RWPE2 (cell line): ENCODE measurements around the gene PEAR1.

ENCODE experiments used
- ATAC-seq: fragments of 200-7000 bp; cut with Tn5 transposase; 3 replicates; pipeline ENCODE4 v1.9.1; 2021; ENCODE audit warnings: low read depth
- DNase-seq: peaks from one replicate; pipeline ENCODE4 v3.0.0-alpha.2; 2020; ENCODE audit warnings: low spot score
- H3K27ac ChIP-seq: fragments of 450-650 bp; 2 replicates; pipeline ENCODE4 v1.5.1; 2017; ENCODE audit warnings: mild to moderate bottlenecking; ENCODE audit not compliant: poor library complexity, severe bottlenecking
- H3K27me3 ChIP-seq: fragments of 250-450 bp; sonication (Bioruptor Pico); 2 replicates; pipeline ENCODE4 v1.5.1; 2021; ENCODE audit warnings: mild to moderate bottlenecking, moderate library complexity; ENCODE audit not compliant: insufficient read depth, poor library complexity, severe bottlenecking
- H3K36me3 ChIP-seq: fragments of 250-450 bp; sonication (Bioruptor Pico); 2 replicates; pipeline ENCODE4 v1.5.1; 2020; ENCODE audit warnings: low read depth, mild to moderate bottlenecking, moderate library complexity
- H3K4me1 ChIP-seq: fragments of 250-450 bp; sonication (Bioruptor Pico); 2 replicates; pipeline ENCODE4 v1.5.1; 2021; ENCODE audit warnings: mild to moderate bottlenecking, moderate library complexity; ENCODE audit not compliant: insufficient read depth, poor library complexity, severe bottlenecking
- H3K4me3 ChIP-seq: fragments of 250-450 bp; sonication (Bioruptor Pico); 2 replicates; pipeline ENCODE4 v1.5.1; 2021; ENCODE audit warnings: mild to moderate bottlenecking, moderate library complexity; ENCODE audit not compliant: severe bottlenecking
- H3K9me3 ChIP-seq: fragments of 250-450 bp; sonication (Bioruptor Pico); 2 replicates; pipeline ENCODE4 v1.5.1; 2021; ENCODE audit warnings: mild to moderate bottlenecking, moderate library complexity; ENCODE audit not compliant: severe bottlenecking
- TF ChIP-seq, protein P1 (sequence below): fragments of 450-650 bp; IDR thresholded peaks from one replicate; pipeline ENCODE4 v1.5.1; 2017; ENCODE audit warnings: mild to moderate bottlenecking, moderate library complexity; ENCODE audit not compliant: poor library complexity, severe bottlenecking

PEAR1 gene

DNA sequence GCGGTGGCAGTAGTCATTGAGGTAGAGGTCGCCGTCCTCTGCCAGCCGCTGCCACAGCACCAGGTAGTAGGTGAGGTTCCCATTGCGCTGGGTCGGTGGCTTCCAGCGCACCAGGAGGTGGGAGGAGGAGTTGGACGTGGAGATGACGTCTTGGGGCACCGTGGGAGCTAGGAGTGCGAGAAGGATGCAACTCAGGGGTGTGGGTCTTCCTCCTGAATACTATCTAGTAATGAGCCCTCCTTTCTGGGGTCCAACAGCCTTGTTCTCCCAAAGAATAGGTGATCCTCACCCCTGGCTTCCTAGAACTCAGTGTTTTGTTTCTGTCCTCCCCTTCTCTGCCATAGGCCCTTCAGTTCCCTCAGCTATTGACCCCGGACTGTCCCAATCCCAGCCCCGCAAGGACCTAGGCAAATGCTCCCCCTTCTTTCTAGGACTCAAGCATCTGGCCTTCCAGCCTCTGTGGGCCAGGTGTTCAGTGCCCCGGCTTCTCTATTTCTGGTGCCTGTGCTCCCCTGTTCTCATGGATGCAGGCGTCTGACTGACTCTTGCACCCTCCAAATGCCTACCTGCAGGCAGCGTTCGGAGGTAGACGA lies 47.5 kb upstream of the PEAR1 start:
- TF ChIP-seq, protein P1, sequence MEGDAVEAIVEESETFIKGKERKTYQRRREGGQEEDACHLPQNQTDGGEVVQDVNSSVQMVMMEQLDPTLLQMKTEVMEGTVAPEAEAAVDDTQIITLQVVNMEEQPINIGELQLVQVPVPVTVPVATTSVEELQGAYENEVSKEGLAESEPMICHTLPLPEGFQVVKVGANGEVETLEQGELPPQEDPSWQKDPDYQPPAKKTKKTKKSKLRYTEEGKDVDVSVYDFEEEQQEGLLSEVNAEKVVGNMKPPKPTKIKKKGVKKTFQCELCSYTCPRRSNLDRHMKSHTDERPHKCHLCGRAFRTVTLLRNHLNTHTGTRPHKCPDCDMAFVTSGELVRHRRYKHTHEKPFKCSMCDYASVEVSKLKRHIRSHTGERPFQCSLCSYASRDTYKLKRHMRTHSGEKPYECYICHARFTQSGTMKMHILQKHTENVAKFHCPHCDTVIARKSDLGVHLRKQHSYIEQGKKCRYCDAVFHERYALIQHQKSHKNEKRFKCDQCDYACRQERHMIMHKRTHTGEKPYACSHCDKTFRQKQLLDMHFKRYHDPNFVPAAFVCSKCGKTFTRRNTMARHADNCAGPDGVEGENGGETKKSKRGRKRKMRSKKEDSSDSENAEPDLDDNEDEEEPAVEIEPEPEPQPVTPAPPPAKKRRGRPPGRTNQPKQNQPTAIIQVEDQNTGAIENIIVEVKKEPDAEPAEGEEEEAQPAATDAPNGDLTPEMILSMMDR: no peak
- no peaks in the 10 kb centered on the region for H3K27me3 ChIP-seq
- DNase-seq: no peak
- no peak overlapping the region for H3K4me3 ChIP-seq
- H3K4me1 ChIP-seq: no peaks in the 10 kb centered on the region
- no peak for ATAC-seq
- no peaks in the 10 kb centered on the region for H3K9me3 ChIP-seq
- no peak overlapping the region for H3K27ac ChIP-seq
- H3K36me3 ChIP-seq: no peaks in the 10 kb centered on the region

DNA sequence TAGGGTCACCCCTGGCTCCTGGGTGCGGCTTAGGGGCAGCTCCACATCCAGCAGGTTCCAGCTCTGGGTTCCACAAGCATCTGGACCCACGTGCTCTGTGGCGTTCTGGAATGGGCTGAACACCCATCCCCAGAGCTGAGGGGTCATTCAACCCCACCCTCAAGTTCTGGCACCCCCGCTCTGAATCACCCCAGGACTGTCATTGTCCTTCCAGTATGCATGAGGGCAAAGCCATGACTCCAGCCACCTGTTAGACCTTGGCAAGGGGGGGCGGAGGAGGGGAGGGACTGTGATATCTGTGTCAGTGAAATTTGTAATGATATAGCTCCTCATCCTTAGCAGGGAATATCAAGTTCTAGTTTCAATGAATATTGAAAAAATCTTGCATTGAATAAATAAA lies 46.9 kb upstream of the PEAR1 start:
- DNase-seq: no peak
- H3K36me3 ChIP-seq: no peaks in the 10 kb centered on the region
- no peak for ATAC-seq
- H3K27ac ChIP-seq: no peak overlapping the region
- H3K4me3 ChIP-seq: no peak overlapping the region
- H3K9me3 ChIP-seq: no peaks in the 10 kb centered on the region
- H3K4me1 ChIP-seq: no peaks in the 10 kb centered on the region
- H3K27me3 ChIP-seq: no peaks in the 10 kb centered on the region
- TF ChIP-seq, protein P1: no peak

DNA sequence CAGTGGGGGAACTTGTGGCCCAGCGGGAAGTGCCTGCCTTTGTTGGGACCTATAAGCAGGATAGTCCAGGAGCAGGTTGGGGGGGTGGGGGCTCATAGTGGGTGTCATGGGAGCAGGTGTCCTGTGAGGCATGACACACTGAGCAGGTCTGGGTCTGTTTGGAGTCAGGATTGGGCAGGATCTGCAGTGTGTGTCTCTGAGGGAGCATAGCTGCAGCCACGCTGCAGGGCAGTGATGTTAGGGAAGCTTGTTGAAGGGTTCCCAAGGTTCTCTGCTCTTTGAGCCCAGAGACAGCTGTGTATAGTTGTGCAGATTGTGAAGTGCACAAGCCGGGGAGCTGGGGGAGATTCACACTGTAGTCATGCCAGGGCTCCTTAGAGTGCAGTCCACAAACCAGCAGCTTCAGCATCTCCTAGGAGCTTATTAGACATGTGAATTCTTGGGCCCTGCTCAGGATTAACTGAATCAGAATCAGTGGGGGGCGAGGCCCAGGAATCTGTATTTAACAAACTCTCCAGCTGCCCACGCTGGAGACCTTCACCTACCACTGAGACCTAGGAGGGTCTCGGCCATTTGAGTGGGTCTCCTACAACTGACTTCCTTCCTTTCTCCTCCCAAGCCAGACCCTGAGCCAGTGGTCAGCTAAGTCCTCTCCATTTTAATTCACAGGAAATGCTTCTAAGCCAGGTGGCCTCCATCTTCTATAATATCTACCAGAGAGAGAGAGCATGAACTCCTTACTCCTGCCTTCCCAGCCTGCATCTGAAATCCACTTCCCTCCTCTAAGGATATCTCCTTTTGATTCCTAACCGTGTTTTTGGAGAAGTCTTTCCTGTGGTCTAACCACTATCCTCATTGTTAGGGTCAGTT lies 45.7 kb upstream of the PEAR1 start:
- Histone ChIP-seq H3K36me3 (no peaks in the 10 kb centered on the region), H3K4me3 (no peak overlapping the region), H3K4me1 (no peaks in the 10 kb centered on the region), H3K27ac (no peak overlapping the region), H3K9me3 (no peaks in the 10 kb centered on the region), H3K27me3 (no peaks in the 10 kb centered on the region)
- no peak for ATAC-seq
- TF ChIP-seq, protein P1: no peak
- no peak for DNase-seq

DNA sequence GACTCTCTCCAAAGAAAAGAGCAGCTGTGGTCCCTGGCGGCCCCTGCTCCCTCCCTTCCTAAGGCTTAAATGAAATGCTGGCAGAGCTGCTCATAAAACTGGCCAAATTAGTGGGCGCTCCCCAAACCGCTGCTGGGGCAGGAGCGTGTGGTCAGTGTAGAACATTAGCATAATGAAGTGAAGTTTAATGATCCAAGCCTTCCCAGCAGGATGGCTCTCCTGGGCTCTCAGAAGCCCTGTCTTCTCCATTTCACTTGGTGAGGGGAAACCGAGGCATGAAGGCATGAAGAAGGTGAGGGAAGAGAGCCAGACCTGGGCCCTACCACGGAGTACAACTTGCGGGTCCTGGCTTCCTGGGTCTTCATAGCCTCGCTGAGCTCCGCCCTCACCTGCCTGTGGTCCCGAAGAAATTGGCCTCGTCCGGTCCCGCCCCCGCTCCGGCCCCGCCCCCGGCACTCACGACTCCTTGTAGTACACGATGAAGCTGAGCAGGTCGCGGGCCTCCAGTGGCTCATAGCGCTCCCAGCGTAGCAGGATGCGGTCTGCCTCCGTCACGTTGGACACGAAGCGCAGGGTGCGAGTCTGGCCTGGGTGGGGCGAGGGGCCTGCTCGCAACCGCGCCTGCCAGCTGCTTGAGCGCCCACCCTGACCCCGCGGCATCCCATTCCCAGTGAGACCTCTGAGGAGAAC lies 44.9 kb upstream of the PEAR1 start:
- no peaks in the 10 kb centered on the region for H3K36me3 ChIP-seq
- no peak overlapping the region for H3K27ac ChIP-seq
- no peaks in the 10 kb centered on the region for H3K9me3 ChIP-seq
- DNase-seq (no peak), ATAC-seq (peak; percentile 60)
- TF ChIP-seq, protein P1: no peak
- no peak overlapping the region for H3K4me3 ChIP-seq
- no peaks in the 10 kb centered on the region for H3K4me1 ChIP-seq
- no peaks in the 10 kb centered on the region for H3K27me3 ChIP-seq

DNA sequence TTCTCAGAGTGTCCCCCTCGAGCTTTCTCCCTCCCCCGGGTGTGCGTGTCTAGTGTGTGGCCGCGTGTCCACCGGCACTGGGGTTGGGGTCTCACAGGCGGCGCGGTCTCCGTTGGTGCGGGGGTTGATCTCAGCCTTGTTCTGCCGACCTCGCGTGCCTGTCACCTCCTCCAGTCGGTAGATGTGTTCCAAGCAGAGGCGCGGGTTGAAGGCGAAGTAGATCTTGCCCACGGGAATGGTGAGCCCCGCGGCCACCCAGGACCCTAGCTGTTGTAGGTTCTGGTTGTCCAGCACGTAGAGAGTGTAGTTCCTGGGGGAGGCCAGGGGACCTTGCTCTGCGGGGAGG lies 44.4 kb upstream of the PEAR1 start:
- TF ChIP-seq, protein P1: no peak
- no peaks in the 10 kb centered on the region for H3K27me3 ChIP-seq
- H3K9me3 ChIP-seq: no peaks in the 10 kb centered on the region

More for the DNA sequence above, 44.4 kb upstream of the PEAR1 start:
- Histone ChIP-seq H3K36me3 (no peaks in the 10 kb centered on the region), H3K27ac (no peak overlapping the region), H3K4me3 (no peak overlapping the region), H3K4me1 (no peaks in the 10 kb centered on the region)
- no peak for ATAC-seq
- no peak for DNase-seq
